ENCODE data around the gene AMBRA1.

The AMBRA1 gene

DNA sequence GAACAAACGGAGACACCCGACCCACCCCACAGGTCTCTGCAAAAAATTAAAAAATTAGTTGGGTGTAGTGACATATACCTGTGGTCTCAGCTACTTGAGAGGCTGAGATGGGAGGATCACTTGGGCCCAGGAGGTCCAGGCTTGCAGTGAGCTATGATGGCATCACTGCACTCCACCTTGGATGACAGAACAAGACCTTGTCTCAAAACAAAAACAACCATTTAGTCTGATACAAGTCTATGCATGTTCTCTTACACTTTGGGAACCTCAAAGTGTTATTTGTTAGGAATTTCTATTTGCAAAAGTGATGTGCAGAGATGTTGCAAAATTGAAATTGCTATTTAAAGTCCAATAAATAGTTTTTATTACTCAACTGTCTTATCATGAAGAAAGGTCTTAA lies 37.9 kb upstream of the AMBRA1 start:
- no peak overlapping the region for H3K9ac ChIP-seq (ENCODE audit: low read depth, low read length)
- H3K9me3 ChIP-seq (ENCODE audit: insufficient read depth, low read depth, low read length) = no peaks in the 10 kb centered on the region
- H3K4me1 ChIP-seq (ENCODE audit: insufficient read depth, low read length) = no peaks in the 10 kb centered on the region
- peaks cover 29% of the 10 kb centered on the region for H3K36me3 ChIP-seq (ENCODE audit: insufficient read depth, low read depth, low read length)
- H3K27me3 ChIP-seq (ENCODE audit: insufficient read depth, low read length) = no peaks in the 10 kb centered on the region
- H3K27ac ChIP-seq (ENCODE audit: low read length) = no peak overlapping the region
- H3K4me3 ChIP-seq (ENCODE audit: low read length) = no peak overlapping the region

DNA sequence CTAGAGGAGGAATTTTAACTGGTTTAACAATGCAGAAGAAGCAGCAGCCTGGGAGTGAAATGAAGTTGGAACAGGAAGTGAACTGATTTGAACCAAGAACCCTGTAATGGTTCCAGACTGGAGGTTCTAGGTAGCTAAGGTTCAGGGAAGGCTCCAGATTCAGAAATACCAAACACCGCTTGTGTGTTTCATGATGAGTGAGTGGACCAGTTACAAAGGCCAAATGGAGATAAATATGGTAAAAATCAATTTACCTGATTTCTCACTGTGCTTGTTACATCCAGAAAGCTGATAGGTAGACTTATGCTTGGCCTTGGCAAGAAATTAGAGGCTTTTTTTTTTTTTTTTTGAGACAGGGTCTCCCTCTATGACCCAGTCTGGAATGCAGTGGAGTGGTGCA lies 36.4 kb upstream of the AMBRA1 start:
- H3K27ac ChIP-seq (ENCODE audit: low read length) = no peak overlapping the region
- no peaks in the 10 kb centered on the region for H3K27me3 ChIP-seq (ENCODE audit: insufficient read depth, low read length)
- H3K9ac ChIP-seq (ENCODE audit: low read depth, low read length) = no peak overlapping the region
- no peaks in the 10 kb centered on the region for H3K4me1 ChIP-seq (ENCODE audit: insufficient read depth, low read length)
- no peaks in the 10 kb centered on the region for H3K9me3 ChIP-seq (ENCODE audit: insufficient read depth, low read depth, low read length)
- no peak overlapping the region for H3K4me3 ChIP-seq (ENCODE audit: low read length)
- peaks cover 34% of the 10 kb centered on the region; the same call in 1 of the 2 replicates for H3K36me3 ChIP-seq (ENCODE audit: insufficient read depth, low read depth, low read length)

DNA sequence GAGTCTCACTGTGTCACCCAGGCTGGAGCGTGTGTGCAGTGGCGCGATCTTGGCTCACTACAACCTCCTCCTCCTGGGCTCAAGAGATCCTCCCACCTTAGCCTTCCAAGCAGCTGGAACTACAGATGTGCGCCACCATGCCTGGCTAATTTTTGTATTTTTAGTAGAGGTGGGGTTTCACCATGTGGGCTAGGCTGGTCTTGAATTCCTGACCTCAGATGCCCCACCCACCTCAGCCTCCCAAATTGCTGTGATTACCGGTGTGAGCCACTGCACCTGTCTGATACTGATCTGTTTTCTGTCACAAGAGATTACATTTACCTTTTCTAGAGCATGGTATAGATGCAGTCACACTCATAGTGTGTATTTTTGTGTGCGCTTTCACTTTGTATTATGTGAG lies 35.1 kb upstream of the AMBRA1 start:
- Histone ChIP-seq H3K27ac (ENCODE audit: low read length) (no peak overlapping the region), H3K27me3 (ENCODE audit: insufficient read depth, low read length) (no peaks in the 10 kb centered on the region), H3K4me1 (ENCODE audit: insufficient read depth, low read length) (no peaks in the 10 kb centered on the region), H3K9ac (ENCODE audit: low read depth, low read length) (no peak overlapping the region), H3K36me3 (ENCODE audit: insufficient read depth, low read depth, low read length) (peaks cover 46% of the 10 kb centered on the region), H3K9me3 (ENCODE audit: insufficient read depth, low read depth, low read length) (no peaks in the 10 kb centered on the region), H3K4me3 (ENCODE audit: low read length) (no peak overlapping the region)

DNA sequence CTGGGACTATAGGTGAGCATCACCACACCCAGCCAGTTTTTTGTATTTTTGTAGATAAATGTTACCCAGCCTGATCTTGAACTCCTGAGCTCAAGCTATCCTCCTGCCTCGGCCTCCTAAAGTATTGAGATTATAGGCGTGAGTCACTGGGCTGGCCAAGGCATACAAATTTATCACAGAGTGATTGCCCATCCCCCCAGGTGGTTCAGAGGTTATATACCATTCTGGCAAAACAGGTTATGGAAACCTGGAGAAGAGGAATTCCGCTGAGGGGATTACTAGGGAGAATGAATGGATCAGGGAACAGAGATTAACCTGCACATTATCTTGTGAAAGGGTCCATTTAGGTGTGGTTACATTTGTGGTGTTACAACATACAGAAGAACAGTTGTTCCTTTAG lies 31.6 kb upstream of the AMBRA1 start:
- Histone ChIP-seq H3K27ac (ENCODE audit: low read length) (no peak overlapping the region), H3K9me3 (ENCODE audit: insufficient read depth, low read depth, low read length) (no peaks in the 10 kb centered on the region), H3K4me3 (ENCODE audit: low read length) (no peak overlapping the region), H3K27me3 (ENCODE audit: insufficient read depth, low read length) (no peaks in the 10 kb centered on the region), H3K9ac (ENCODE audit: low read depth, low read length) (no peak overlapping the region), H3K4me1 (ENCODE audit: insufficient read depth, low read length) (no peaks in the 10 kb centered on the region), H3K36me3 (ENCODE audit: insufficient read depth, low read depth, low read length) (peaks cover 40% of the 10 kb centered on the region)

DNA sequence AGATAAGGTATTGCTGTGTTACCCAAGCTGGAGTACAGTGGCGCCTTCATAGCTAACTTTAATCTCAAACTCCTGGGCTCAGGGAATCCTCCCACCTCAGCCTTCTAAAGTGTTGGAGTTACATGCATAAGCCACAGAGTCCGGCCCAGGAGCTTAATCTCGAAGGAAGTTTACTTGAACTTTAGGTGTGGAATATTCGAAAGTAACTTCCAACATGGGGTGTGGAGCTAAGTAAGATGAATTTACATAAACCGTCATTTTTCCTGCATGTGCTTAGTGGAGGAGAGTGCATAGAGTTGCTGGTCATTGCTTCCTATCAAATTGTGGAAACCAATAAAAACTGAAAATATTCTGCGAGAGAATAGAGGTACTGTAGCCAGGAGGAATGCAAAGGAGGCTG lies 25.0 kb upstream of the AMBRA1 start:
- Histone ChIP-seq H3K27me3 (ENCODE audit: insufficient read depth, low read length) (no peaks in the 10 kb centered on the region), H3K27ac (ENCODE audit: low read length) (no peak overlapping the region), H3K9ac (ENCODE audit: low read depth, low read length) (no peak overlapping the region), H3K4me3 (ENCODE audit: low read length) (peak overlapping the region; percentile 96; the same call in 1 of the 2 replicates), H3K36me3 (ENCODE audit: insufficient read depth, low read depth, low read length) (peaks cover 7% of the 10 kb centered on the region; the same call in 1 of the 2 replicates), H3K9me3 (ENCODE audit: insufficient read depth, low read depth, low read length) (no peaks in the 10 kb centered on the region), H3K4me1 (ENCODE audit: insufficient read depth, low read length) (0 out of 2 replicates have a peak, but pooled peaks cover 3% of the 10 kb centered on the region)

DNA sequence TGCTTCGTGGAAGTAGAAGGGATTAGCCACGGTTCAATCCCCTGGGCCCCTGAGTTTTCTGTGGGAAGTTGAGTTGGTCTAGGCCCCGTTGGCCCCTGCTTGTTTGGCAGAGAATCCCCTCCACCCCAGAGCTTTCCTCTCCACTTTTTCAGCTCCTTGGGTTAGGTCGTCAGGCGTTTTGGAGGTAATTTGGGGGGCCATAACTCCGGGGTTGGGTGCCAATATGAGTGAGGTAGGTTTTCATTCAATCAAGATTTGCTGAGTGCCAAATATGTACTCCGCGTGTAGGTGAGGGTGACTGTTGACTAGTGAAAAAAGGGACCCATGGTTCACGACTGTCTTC lies 24.1 kb upstream of the AMBRA1 start:
- Histone ChIP-seq H3K36me3 (ENCODE audit: insufficient read depth, low read depth, low read length) (peaks cover 7% of the 10 kb centered on the region; the same call in 1 of the 2 replicates), H3K27ac (ENCODE audit: low read length) (peak overlapping the region; percentile 75), H3K27me3 (ENCODE audit: insufficient read depth, low read length) (no peaks in the 10 kb centered on the region), H3K9me3 (ENCODE audit: insufficient read depth, low read depth, low read length) (no peaks in the 10 kb centered on the region), H3K4me1 (ENCODE audit: insufficient read depth, low read length) (0 out of 2 replicates have a peak, but pooled peaks cover 3% of the 10 kb centered on the region), H3K9ac (ENCODE audit: low read depth, low read length) (peak overlapping the region; percentile 93), H3K4me3 (ENCODE audit: low read length) (peak overlapping the region; percentile 96)

DNA sequence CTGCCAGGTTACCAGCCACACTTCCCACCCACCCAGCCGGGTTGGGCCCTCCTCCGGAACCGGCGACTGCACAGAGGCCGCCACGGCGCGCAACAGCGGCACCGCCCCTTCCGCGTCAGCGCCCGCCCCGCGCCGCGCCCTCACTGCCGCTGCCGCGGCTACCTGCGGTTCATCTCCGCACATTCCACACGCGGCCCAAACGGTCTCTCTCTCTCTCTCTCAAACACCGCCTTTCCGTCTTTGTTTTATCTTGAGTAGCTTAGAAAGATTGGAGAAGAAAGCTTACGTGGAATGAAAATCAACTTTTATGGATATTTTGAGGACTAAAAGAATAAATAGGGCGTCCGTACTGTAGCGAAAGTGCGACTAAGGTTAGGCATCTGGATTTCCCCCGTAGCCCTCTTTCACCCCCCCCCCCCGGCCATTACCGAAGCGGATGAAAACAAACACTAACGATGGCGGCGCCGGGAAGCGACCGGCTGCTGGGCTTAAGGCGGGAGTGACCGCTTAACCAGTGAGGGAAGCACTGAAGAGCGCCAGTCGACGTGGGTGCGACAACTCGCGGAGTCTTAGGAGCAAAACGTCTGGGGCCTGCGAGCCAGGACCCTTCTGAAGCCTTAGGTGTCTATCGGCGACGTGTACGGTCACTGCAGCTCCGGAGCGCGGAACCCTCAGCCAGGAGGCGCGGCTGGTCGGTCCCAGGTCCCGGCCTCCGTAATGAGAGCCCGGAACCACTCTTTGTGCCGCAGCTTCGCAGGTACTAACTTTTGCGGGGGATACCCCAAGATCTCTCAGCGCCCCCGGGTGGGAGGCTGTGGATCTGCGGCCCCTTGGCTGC lies 23.5 kb upstream of the AMBRA1 start, which contains the start of the genes ATG13 and HARBI1:
TSS of gene ATG13 (plus strand) at position 420 of the 838 bp plus-strand sequence. CDS start 26,739 bp downstream, outside the sequence.
TSS of gene HARBI1 (minus strand) at position 94 of the 838 bp plus-strand sequence. CDS start 990 bp downstream, outside the sequence.
- H3K9ac ChIP-seq (ENCODE audit: low read depth, low read length) = peak within 1 kb of the TSS; percentile 93
- H3K27me3 ChIP-seq (ENCODE audit: insufficient read depth, low read length) = no peaks in the 10 kb centered on the region
- 0 out of 2 replicates have a peak, but pooled peaks cover 3% of the 10 kb centered on the region for H3K4me1 ChIP-seq (ENCODE audit: insufficient read depth, low read length)
- H3K36me3 ChIP-seq (ENCODE audit: insufficient read depth, low read depth, low read length) = peaks cover 7% of the 10 kb centered on the region; the same call in 1 of the 2 replicates
- peak within 1 kb of the TSS; percentile 76 for H3K27ac ChIP-seq (ENCODE audit: low read length)
- H3K9me3 ChIP-seq (ENCODE audit: insufficient read depth, low read depth, low read length) = no peaks in the 10 kb centered on the region
- H3K4me3 ChIP-seq (ENCODE audit: low read length) = peak within 1 kb of the TSS; percentile 96

DNA sequence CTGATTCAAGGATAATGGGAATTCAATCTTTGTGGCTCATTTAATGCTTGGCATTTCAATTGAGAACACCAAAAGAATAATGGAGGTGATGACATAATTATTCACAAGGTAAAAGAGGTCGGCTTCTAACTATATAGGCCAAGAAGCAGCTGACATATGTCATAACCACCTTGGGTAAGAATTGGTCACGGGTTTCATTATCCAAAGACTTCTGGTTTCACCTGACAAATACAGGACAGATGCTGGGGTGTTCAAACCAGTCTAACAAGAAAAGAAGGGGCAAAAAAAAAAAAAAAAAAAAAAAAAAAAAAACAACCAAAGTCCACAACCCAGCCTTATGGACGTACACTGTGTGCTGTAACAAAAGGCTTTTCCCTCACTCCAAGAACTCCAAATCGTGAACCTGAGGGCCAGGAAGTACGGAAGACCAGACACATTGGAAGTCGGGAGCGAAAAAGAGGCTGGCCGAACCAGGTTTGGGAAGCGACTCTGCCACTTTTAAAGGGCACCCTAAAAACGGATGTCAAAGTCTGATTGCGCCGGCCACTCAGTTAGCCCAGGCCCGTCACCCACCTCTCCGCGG lies 22.8 kb upstream of the AMBRA1 start:
- Histone ChIP-seq H3K9ac (ENCODE audit: low read depth, low read length) (peak overlapping the region; percentile 93), H3K9me3 (ENCODE audit: insufficient read depth, low read depth, low read length) (no peaks in the 10 kb centered on the region), H3K4me1 (ENCODE audit: insufficient read depth, low read length) (0 out of 2 replicates have a peak, but pooled peaks cover 3% of the 10 kb centered on the region), H3K4me3 (ENCODE audit: low read length) (peak overlapping the region; percentile 96), H3K36me3 (ENCODE audit: insufficient read depth, low read depth, low read length) (peaks cover 6% of the 10 kb centered on the region; the same call in 1 of the 2 replicates), H3K27me3 (ENCODE audit: insufficient read depth, low read length) (no peaks in the 10 kb centered on the region), H3K27ac (ENCODE audit: low read length) (peak overlapping the region; percentile 76)

DNA sequence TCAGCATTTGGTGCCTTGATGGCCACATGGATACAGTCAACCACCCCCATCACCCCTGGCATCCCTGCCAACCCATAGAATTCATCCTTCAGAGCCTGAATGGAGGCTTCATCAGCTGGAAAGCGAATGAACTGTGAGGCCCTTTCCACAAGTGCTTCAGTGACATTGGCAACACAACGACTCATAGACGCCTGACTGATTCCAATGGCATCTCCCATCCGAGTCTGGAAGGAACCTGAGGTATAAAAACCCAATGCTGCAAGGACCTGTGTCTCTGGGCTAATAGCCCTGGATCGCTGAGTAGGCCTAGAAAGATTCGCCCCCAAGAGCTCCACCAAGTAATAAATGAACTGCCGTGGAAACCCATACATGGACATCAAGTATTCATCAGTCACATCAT lies 21.9 kb upstream of the AMBRA1 start:
- H3K4me3 ChIP-seq (ENCODE audit: low read length) = no peak overlapping the region
- H3K27ac ChIP-seq (ENCODE audit: low read length) = no peak overlapping the region
- H3K36me3 ChIP-seq (ENCODE audit: insufficient read depth, low read depth, low read length) = no peaks in the 10 kb centered on the region
- H3K4me1 ChIP-seq (ENCODE audit: insufficient read depth, low read length) = 0 out of 2 replicates have a peak, but pooled peaks cover 3% of the 10 kb centered on the region
- no peak overlapping the region for H3K9ac ChIP-seq (ENCODE audit: low read depth, low read length)
- H3K9me3 ChIP-seq (ENCODE audit: insufficient read depth, low read depth, low read length) = no peaks in the 10 kb centered on the region
- no peaks in the 10 kb centered on the region for H3K27me3 ChIP-seq (ENCODE audit: insufficient read depth, low read length)

DNA sequence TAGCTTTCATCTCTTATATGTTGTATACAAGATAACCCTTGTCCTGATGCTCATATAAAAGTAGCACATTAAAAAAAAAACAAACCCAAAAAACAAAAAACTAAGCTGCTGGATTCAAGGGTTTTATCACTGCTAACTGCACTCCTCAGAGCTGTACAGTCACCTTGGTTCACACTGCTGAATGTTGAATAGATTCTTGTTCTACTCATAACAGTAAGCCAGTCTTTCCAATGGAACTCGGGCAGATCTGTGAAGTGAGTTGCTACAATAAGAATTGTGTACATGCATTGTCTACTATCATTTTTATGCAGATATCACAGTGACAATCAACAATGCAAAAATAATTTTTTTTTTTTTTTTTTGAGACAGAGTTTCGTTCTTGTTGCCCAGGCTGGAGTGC lies 18.5 kb upstream of the AMBRA1 start:
- no peak overlapping the region for H3K4me3 ChIP-seq (ENCODE audit: low read length)
- H3K27me3 ChIP-seq (ENCODE audit: insufficient read depth, low read length) = no peaks in the 10 kb centered on the region
- H3K9ac ChIP-seq (ENCODE audit: low read depth, low read length) = no peak overlapping the region
- no peaks in the 10 kb centered on the region for H3K9me3 ChIP-seq (ENCODE audit: insufficient read depth, low read depth, low read length)
- no peak overlapping the region for H3K27ac ChIP-seq (ENCODE audit: low read length)
- no peaks in the 10 kb centered on the region for H3K36me3 ChIP-seq (ENCODE audit: insufficient read depth, low read depth, low read length)
- 0 out of 2 replicates have a peak, but pooled peaks cover 3% of the 10 kb centered on the region for H3K4me1 ChIP-seq (ENCODE audit: insufficient read depth, low read length)

DNA sequence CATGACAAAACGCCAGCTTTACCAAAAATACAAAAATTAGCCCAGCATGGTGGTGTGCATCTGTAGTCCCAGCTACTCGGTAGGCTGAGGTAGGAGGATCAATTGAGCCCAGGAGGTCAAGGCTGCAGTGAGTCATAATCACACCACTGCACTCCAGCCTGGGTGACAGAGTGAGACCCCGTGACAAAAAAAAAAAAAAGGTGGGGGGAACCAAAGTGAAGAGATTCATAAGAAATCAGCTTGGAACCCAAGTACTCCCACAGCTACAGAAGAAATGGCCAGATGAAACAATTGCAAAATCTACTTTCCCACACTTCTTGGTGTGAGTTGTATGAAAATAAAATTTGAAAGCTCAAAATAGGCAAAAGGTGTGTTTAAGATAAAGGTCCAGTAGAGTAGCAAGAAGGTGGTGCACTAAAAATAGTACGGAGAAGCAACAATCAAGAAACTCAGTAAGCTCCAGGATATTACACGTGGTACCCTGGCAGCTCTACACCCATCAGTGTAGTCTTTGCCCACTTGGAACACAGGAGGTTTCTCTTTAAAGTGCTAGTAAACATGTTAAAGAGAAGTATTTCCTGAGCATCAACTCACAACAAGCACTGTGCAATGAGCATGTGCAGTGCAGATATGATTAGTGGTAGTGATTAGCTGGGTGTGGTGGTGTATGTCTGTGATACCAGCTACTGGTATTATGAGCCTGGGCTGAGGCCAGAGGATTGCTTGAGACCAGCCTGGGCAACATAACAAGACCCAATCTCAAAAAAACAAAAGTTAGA lies 17.9 kb upstream of the AMBRA1 start:
- Histone ChIP-seq H3K4me1 (ENCODE audit: insufficient read depth, low read length) (0 out of 2 replicates have a peak, but pooled peaks cover 3% of the 10 kb centered on the region), H3K9me3 (ENCODE audit: insufficient read depth, low read depth, low read length) (no peaks in the 10 kb centered on the region), H3K27me3 (ENCODE audit: insufficient read depth, low read length) (no peaks in the 10 kb centered on the region), H3K4me3 (ENCODE audit: low read length) (no peak overlapping the region), H3K27ac (ENCODE audit: low read length) (no peak overlapping the region), H3K36me3 (ENCODE audit: insufficient read depth, low read depth, low read length) (no peaks in the 10 kb centered on the region), H3K9ac (ENCODE audit: low read depth, low read length) (no peak overlapping the region)

Measured in iPS-20b (cell line).